BJ (cell line): ENCODE measurements around the gene GLTP. TPM values are rescaled to one million over a fixed set of nuclear protein-coding genes. Genes with fewer than 3 reads are reported as not detected.

Source experiments
- CTCF ChIA-PET: fragments of 350-600 bp; formaldehyde crosslinking; extraction: SDS; loops from one replicate; lab custom pipeline; 2021; ENCODE audit warnings: antibody characterized with exemption, inconsistent platforms; lab: Yijun Ruan, JAX
- POLR2A ChIA-PET: fragments of 300-600 bp; sonication (Branson Sonifier 250); formaldehyde crosslinking; extraction: SDS; loops from one replicate; lab custom pipeline; 2021; ENCODE audit warnings: antibody characterized with exemption; lab: Charles Lee
- DNase-seq: peaks from one replicate; pipeline ENCODE4 v3.0.0-alpha.2; 2011; ENCODE audit warnings: low read depth
- H3K27me3 ChIP-seq: 2 replicates; pipeline ENCODE4 v1.6.0; 2011; ENCODE audit warnings: low read length; ENCODE audit not compliant: control insufficient read depth, insufficient read depth
- H3K36me3 ChIP-seq: 2 replicates; pipeline ENCODE4 v1.5.1; 2011; ENCODE audit warnings: low read length; ENCODE audit not compliant: control insufficient read depth, insufficient read depth
- H3K4me3 ChIP-seq: 2 replicates; pipeline ENCODE4 v1.5.1; 2011; ENCODE audit warnings: low read depth, mild to moderate bottlenecking, control low read depth, low read length
- CTCF ChIP-seq: IDR thresholded peaks from 2 replicates; pipeline ENCODE4 v1.5.1; 2011; ENCODE audit warnings: low read depth, mild to moderate bottlenecking, control low read depth, inconsistent platforms, low read length, moderate library complexity; ENCODE audit not compliant: insufficient read depth
- polyA plus RNA-seq: library from polyadenylated mRNA; depleted of rRNA; stranded (reverse); fragments of >200 nt; gene quantifications from 2 replicates; pipeline ENCODE4 v1.2.3, GENCODE V29; 2011

The GLTP gene
- polyA plus RNA-seq, 1 experiment = 33.8 TPM

GRCh38 chr12:109847142-109847735 is 33.1 kb downstream of the GLTP start:
- H3K36me3 ChIP-seq = no peaks in the 10 kb centered on the region; the same call in 1 of the 2 replicates
- TF ChIP-seq CTCF = no peak
- no peak for DNase-seq
- no peak overlapping the region for H3K4me3 ChIP-seq
- ChIA-PET POLR2A (no interaction called here), CTCF (interaction anchor here (0.6 to 10.4 kb wide), 6 partner anchors 13 to 328 kb away, joined by 3 to 174 read pairs (median 10); no protein-coding TSS in a partner anchor)
- H3K27me3 ChIP-seq = no peaks in the 10 kb centered on the region

GRCh38 chr12:109845824-109846205 is 34.5 kb downstream of the GLTP start:
- no peak for TF ChIP-seq CTCF
- CTCF ChIA-PET = interaction anchor here (0.6 to 10.4 kb wide), 34 partner anchors 9 to 1013 kb away, joined by 3 to 174 read pairs (median 5); partner anchors contain the start of genes TCHP and TRPV4
- DNase-seq = no peak

GRCh38 chr12:109844983-109845823 is 35.1 kb downstream of the GLTP start:
- POLR2A ChIA-PET = no interaction called here
- no peaks in the 10 kb centered on the region for H3K27me3 ChIP-seq
- H3K4me3 ChIP-seq = peak overlapping the region; percentile 32
- DNase-seq = no peak
- peak; percentile 100 for TF ChIP-seq CTCF
- CTCF ChIA-PET = interaction anchor here (0.6 to 10.4 kb wide), 37 partner anchors 10 to 1012 kb away, joined by 3 to 174 read pairs (median 5); partner anchors contain the start of gene TRPV4
- H3K36me3 ChIP-seq = no peaks in the 10 kb centered on the region

More at GRCh38 chr12:109845824-109846205, 34.5 kb downstream of the GLTP start:
- POLR2A ChIA-PET = no interaction called here
- Histone ChIP-seq H3K27me3 (no peaks in the 10 kb centered on the region), H3K36me3 (no peaks in the 10 kb centered on the region), H3K4me3 (no peak overlapping the region)

- CTCF ChIA-PET = interaction anchor here (0.6 to 10.4 kb wide), 9 partner anchors 9 to 247 kb away, joined by 3 to 174 read pairs (median 6); partner anchors contain the start of gene TRPV4
- POLR2A ChIA-PET = no interaction called here
Observed at GRCh38 chr12:109844091-109844490, 36.2 kb downstream of the GLTP start.

More at GRCh38 chr12:109844091-109844490, 36.2 kb downstream of the GLTP start:
- Histone ChIP-seq H3K4me3 (no peak overlapping the region), H3K27me3 (no peaks in the 10 kb centered on the region), H3K36me3 (no peaks in the 10 kb centered on the region)
- TF ChIP-seq CTCF = no peak
- DNase-seq = no peak
